Central memory CD8-positive, alpha-beta T cell (primary cell): Measurements from ENCODE around the gene HOXB3.

Source experiments
- ATAC-seq: fragments of 150-1000 bp; cut with Tn5 transposase; replicated peaks from 2 replicates; pipeline ENCODE4 v1.10.0; 2022; ENCODE audit warnings: mild to moderate bottlenecking, moderate FRiP score, moderate number of reproducible peaks; ENCODE audit not compliant: poor library complexity, severe bottlenecking; ENCODE audit errors: extremely low read depth
- DNase-seq, 2 donors: peaks; one replicate each; pipeline ENCODE4 v3.0.0; 2021; ENCODE audit warnings: low spot score in 2 of 2
- H3K27ac Mint-ChIP-seq: one replicate; pipeline ENCODE4 v1.8.0; 2022; ENCODE audit warnings: low read depth, mild to moderate bottlenecking, moderate library complexity, mixed read lengths
- H3K27me3 Mint-ChIP-seq: one replicate; pipeline ENCODE4 v1.8.0; 2022; ENCODE audit warnings: mixed read lengths
- H3K36me3 Mint-ChIP-seq: one replicate; pipeline ENCODE4 v1.8.0; 2022; ENCODE audit warnings: mild to moderate bottlenecking, moderate library complexity, mixed read lengths; ENCODE audit not compliant: insufficient read depth
- H3K4me1 Mint-ChIP-seq: one replicate; pipeline ENCODE4 v1.8.0; 2022; ENCODE audit warnings: mixed read lengths
- H3K4me3 Mint-ChIP-seq: one replicate; pipeline ENCODE4 v1.8.0; 2022; ENCODE audit warnings: mild to moderate bottlenecking, moderate library complexity, mixed read lengths
- H3K9me3 Mint-ChIP-seq: one replicate; pipeline ENCODE4 v1.8.0; 2022; ENCODE audit warnings: mixed read lengths

The HOXB3 gene

GRCh38 chr17:48613862-48614694, 24.0 kb upstream of the HOXB3 start:
- Mint-ChIP-seq H3K4me3 (peak overlapping the region; percentile 93), H3K27ac (no peak overlapping the region), H3K9me3 (no peaks in the 10 kb centered on the region), H3K4me1 (peaks cover 65% of the 10 kb centered on the region), H3K27me3 (peaks cover 86% of the 10 kb centered on the region), H3K36me3 (peaks cover 37% of the 10 kb centered on the region)
- no peak for ATAC-seq
- no peak for DNase-seq

- H3K4me3 Mint-ChIP-seq = peak overlapping the region; percentile 93
- H3K36me3 Mint-ChIP-seq = peaks cover 34% of the 10 kb centered on the region
- ATAC-seq (peak; percentile 66), DNase-seq (no peak)
- peaks cover 84% of the 10 kb centered on the region for H3K27me3 Mint-ChIP-seq
- H3K9me3 Mint-ChIP-seq = no peaks in the 10 kb centered on the region
- peaks cover 57% of the 10 kb centered on the region for H3K4me1 Mint-ChIP-seq
- H3K27ac Mint-ChIP-seq = no peak overlapping the region
Measured at GRCh38 chr17:48612854-48613691, 23.0 kb upstream of the HOXB3 start.

GRCh38 chr17:48612456-48612853, 22.4 kb upstream of the HOXB3 start:
- ATAC-seq = no peak
- no peak overlapping the region for H3K27ac Mint-ChIP-seq

GRCh38 chr17:48611681-48612455, 21.8 kb upstream of the HOXB3 start:
- Mint-ChIP-seq H3K4me3 (peak overlapping the region; percentile 93), H3K4me1 (peaks cover 49% of the 10 kb centered on the region), H3K27ac (peak overlapping the region; percentile 42), H3K9me3 (no peaks in the 10 kb centered on the region), H3K36me3 (peaks cover 29% of the 10 kb centered on the region), H3K27me3 (peaks cover 84% of the 10 kb centered on the region)
- DNase-seq = no peak
- no peak for ATAC-seq

More at GRCh38 chr17:48612456-48612853, 22.4 kb upstream of the HOXB3 start:
- H3K4me1 Mint-ChIP-seq = peaks cover 55% of the 10 kb centered on the region
- H3K4me3 Mint-ChIP-seq = peak overlapping the region; percentile 93
- peaks cover 33% of the 10 kb centered on the region for H3K36me3 Mint-ChIP-seq
- peaks cover 84% of the 10 kb centered on the region for H3K27me3 Mint-ChIP-seq
- no peak for DNase-seq
- H3K9me3 Mint-ChIP-seq = no peaks in the 10 kb centered on the region

GRCh38 chr17:48611213-48611612, 21.2 kb upstream of the HOXB3 start:
- no peaks in the 10 kb centered on the region for H3K9me3 Mint-ChIP-seq
- H3K36me3 Mint-ChIP-seq = peaks cover 25% of the 10 kb centered on the region
- H3K4me3 Mint-ChIP-seq = peak overlapping the region; percentile 93
- DNase-seq (no peak), ATAC-seq (no peak)
- H3K27ac Mint-ChIP-seq = peak overlapping the region; percentile 42
- peaks cover 46% of the 10 kb centered on the region for H3K4me1 Mint-ChIP-seq
- peaks cover 84% of the 10 kb centered on the region for H3K27me3 Mint-ChIP-seq

GRCh38 chr17:48610282-48611211, 20.5 kb upstream of the HOXB3 start, which contains the start of gene HOXB7:
HOXB7 (minus strand) TSS chr17:48611017; CDS start chr17:48610918, 99 bp downstream.
- peaks cover 20% of the 10 kb centered on the region for H3K36me3 Mint-ChIP-seq
- no peaks in the 10 kb centered on the region for H3K9me3 Mint-ChIP-seq
- no peak for DNase-seq
- peak within 1 kb of the TSS; percentile 42 for H3K27ac Mint-ChIP-seq
- H3K4me3 Mint-ChIP-seq = peak within 1 kb of the TSS; percentile 93
- H3K4me1 Mint-ChIP-seq = peaks cover 46% of the 10 kb centered on the region
- peak; percentile 3 for ATAC-seq
- peaks cover 84% of the 10 kb centered on the region for H3K27me3 Mint-ChIP-seq

- Mint-ChIP-seq H3K4me3 (peak overlapping the region; percentile 93), H3K27me3 (peaks cover 84% of the 10 kb centered on the region), H3K4me1 (peaks cover 43% of the 10 kb centered on the region), H3K36me3 (peaks cover 14% of the 10 kb centered on the region), H3K9me3 (no peaks in the 10 kb centered on the region), H3K27ac (no peak overlapping the region)
- DNase-seq (no peak), ATAC-seq (no peak)
Measured at GRCh38 chr17:48609759-48610281, 19.8 kb upstream of the HOXB3 start.

GRCh38 chr17:48609033-48609432, 19.0 kb upstream of the HOXB3 start:
- H3K27ac Mint-ChIP-seq = no peak overlapping the region
- peaks cover 84% of the 10 kb centered on the region for H3K27me3 Mint-ChIP-seq
- H3K4me1 Mint-ChIP-seq = peaks cover 36% of the 10 kb centered on the region
- DNase-seq = no peak
- no peaks in the 10 kb centered on the region for H3K9me3 Mint-ChIP-seq
- peaks cover 12% of the 10 kb centered on the region for H3K36me3 Mint-ChIP-seq
- ATAC-seq = no peak
- H3K4me3 Mint-ChIP-seq = peak overlapping the region; percentile 93

- H3K27me3 Mint-ChIP-seq = peaks cover 84% of the 10 kb centered on the region
- H3K27ac Mint-ChIP-seq = no peak overlapping the region
- ATAC-seq (no peak), DNase-seq (no peak)
- peaks cover 31% of the 10 kb centered on the region for H3K4me1 Mint-ChIP-seq
- peaks cover 7% of the 10 kb centered on the region for H3K36me3 Mint-ChIP-seq
- H3K4me3 Mint-ChIP-seq = peak overlapping the region; percentile 93
- no peaks in the 10 kb centered on the region for H3K9me3 Mint-ChIP-seq
Measured at GRCh38 chr17:48608494-48608834, 18.4 kb upstream of the HOXB3 start.

GRCh38 chr17:48606892-48607614, 17.0 kb upstream of the HOXB3 start:
- Mint-ChIP-seq H3K9me3 (no peaks in the 10 kb centered on the region), H3K27me3 (peaks cover 84% of the 10 kb centered on the region), H3K4me1 (peaks cover 23% of the 10 kb centered on the region), H3K4me3 (no peak overlapping the region), H3K36me3 (peaks cover 9% of the 10 kb centered on the region), H3K27ac (no peak overlapping the region)
- no peak for ATAC-seq
- no peak for DNase-seq
